H1 (cell line): ENCODE measurements around the gene NR2E1. TPM values are rescaled to one million over a fixed set of nuclear protein-coding genes. Genes with fewer than 3 reads are reported as not detected.

Experiments used
- CTCF ChIA-PET: fragments of 300-600 bp; sonication (Branson Sonifier 250); formaldehyde crosslinking; loops from one replicate; lab custom pipeline; 2021; ENCODE audit not compliant: partially characterized antibody; lab: Charles Lee
- POLR2A ChIA-PET: fragments of 300-600 bp; sonication (Branson Sonifier 250); formaldehyde crosslinking; loops from one replicate; lab custom pipeline; 2021; ENCODE audit warnings: inconsistent platforms; ENCODE audit not compliant: partially characterized antibody; lab: Charles Lee
- DNase-seq, 2 experiments: peaks; one replicate each; pipeline versions ENCODE4 v3.0.0 to v3.0.0-alpha.2; 2010 to 2022; ENCODE audit warnings: low spot score in 2 of 2, low read depth in 1 of 2, mixed read lengths in 1 of 2
- FAIRE-seq: peaks from 2 replicates; lab custom pipeline; 2011; peaks lifted over from hg19 to GRCh38; lab: Jason Lieb, UNC
- H2AFZ ChIP-seq: 2 replicates; pipeline ENCODE4 v1.8.1; 2012; ENCODE audit warnings: low read length, inconsistent platforms
- H2AK5ac ChIP-seq: 2 replicates; pipeline ENCODE4 v1.6.1; 2013; ENCODE audit warnings: low read depth, low read length
- H2BK120ac ChIP-seq: replicated peaks from 2 replicates; pipeline ENCODE3; 2013; ENCODE audit warnings: low read depth, low read length, inconsistent platforms
- H2BK12ac ChIP-seq: 2 replicates; pipeline ENCODE4 v1.6.1; 2013; ENCODE audit warnings: low read depth, low read length
- H2BK15ac ChIP-seq: 2 replicates; pipeline ENCODE4 v1.6.1; 2013; ENCODE audit warnings: low read length
- H2BK20ac ChIP-seq: 2 replicates; pipeline ENCODE4 v1.6.1; 2013; ENCODE audit warnings: low read length
- H2BK5ac ChIP-seq: 2 replicates; pipeline ENCODE4 v1.6.1; 2013; ENCODE audit warnings: low read depth, low read length
- H3K14ac ChIP-seq: 2 replicates; pipeline ENCODE4 v1.6.1; 2013; ENCODE audit warnings: inconsistent platforms; ENCODE audit not compliant: insufficient read length
- H3K18ac ChIP-seq: 2 replicates; pipeline ENCODE4 v1.6.1; 2013; ENCODE audit warnings: low read length; ENCODE audit errors: extremely low read depth
- H3K23ac ChIP-seq: 2 replicates; pipeline ENCODE4 v1.6.1; 2013; ENCODE audit warnings: inconsistent platforms; ENCODE audit not compliant: insufficient read length
- H3K23me2 ChIP-seq: 2 replicates; pipeline ENCODE4 v1.6.1; 2013; ENCODE audit warnings: low read depth, low read length
- H3K27ac ChIP-seq: 2 replicates; pipeline ENCODE4 v1.6.1; 2011; ENCODE audit warnings: low read depth, low read length, inconsistent platforms
- H3K27me3 ChIP-seq, 4 experiments: replicated peaks in 1 of 4; 1 replicate in 1 of 4; 2 replicates in 3 of 4; pipeline versions ENCODE4 v1.6.1 to v1.8.1; 2011 to 2013; ENCODE audit warnings: low read length in 3 of 4, mild to moderate bottlenecking in 3 of 4, inconsistent platforms in 2 of 4, mixed read lengths in 2 of 4, moderate library complexity in 1 of 4; ENCODE audit not compliant: control insufficient read depth in 3 of 4, insufficient read depth in 3 of 4; ENCODE audit errors: extremely low read depth in 1 of 4
- H3K36me3 ChIP-seq, 4 experiments: 2 replicates each; pipeline versions ENCODE4 v1.6.1 to v1.8.1; 2011 to 2013; ENCODE audit warnings: mild to moderate bottlenecking in 4 of 4, low read length in 3 of 4, moderate library complexity in 2 of 4, control low read depth in 1 of 4, inconsistent platforms in 1 of 4; ENCODE audit not compliant: insufficient read depth in 4 of 4, control insufficient read depth in 2 of 4
- H3K4ac ChIP-seq: replicated peaks from 2 replicates; pipeline ENCODE3; 2013; ENCODE audit warnings: low read length, low read depth, mixed read lengths, inconsistent platforms; ENCODE audit not compliant: insufficient read length
- H3K4me1 ChIP-seq, 4 experiments: replicated peaks in 1 of 4; 1 replicate in 1 of 4; 2 replicates in 3 of 4; pipeline versions ENCODE4 v1.6.1 to v1.8.1; 2011 to 2013; ENCODE audit warnings: low read length in 3 of 4, inconsistent platforms in 2 of 4, mixed read lengths in 1 of 4; ENCODE audit not compliant: insufficient read depth in 4 of 4, control insufficient read depth in 3 of 4
- H3K4me2 ChIP-seq, 2 experiments: 2 replicates each; pipeline versions ENCODE4 v1.6.1 to v1.8.1; 2011 to 2013; ENCODE audit warnings: low read depth in 2 of 2, low read length in 2 of 2, control low read depth in 1 of 2, inconsistent platforms in 1 of 2, mild to moderate bottlenecking in 1 of 2; ENCODE audit not compliant: insufficient read depth in 1 of 2
- H3K4me3 ChIP-seq, 4 experiments: fragments of 200-600, 300-600 bp in 1 of 4; sonication (generic), shearing (Covaris generic), sonication (Bioruptor Twin) in 1 of 4; 2 replicates each; pipeline versions ENCODE4 v1.5.1 to v1.8.1; 2011 to 2016; ENCODE audit warnings: low read length in 4 of 4, low read depth in 3 of 4, control low read depth in 2 of 4, inconsistent platforms in 2 of 4, mild to moderate bottlenecking in 2 of 4, mixed read lengths in 1 of 4, moderate library complexity in 1 of 4; ENCODE audit not compliant: insufficient read depth in 2 of 4; ENCODE audit errors: extremely low read depth in 1 of 4
- H3K56ac ChIP-seq: replicated peaks from 2 replicates; pipeline ENCODE3; 2013; ENCODE audit warnings: low read depth, mild to moderate bottlenecking, mixed read lengths, low read length, inconsistent platforms; ENCODE audit not compliant: insufficient read length
- H3K79me1 ChIP-seq: 2 replicates; pipeline ENCODE4 v1.6.1; 2013; ENCODE audit warnings: low read depth, low read length, control low read depth
- H3K79me2 ChIP-seq, 2 experiments: 2 replicates each; pipeline versions ENCODE4 v1.6.1 to v1.8.1; 2012 to 2013; ENCODE audit warnings: low read length in 2 of 2, mild to moderate bottlenecking in 2 of 2, inconsistent platforms in 1 of 2; ENCODE audit not compliant: insufficient read depth in 2 of 2, control insufficient read depth in 1 of 2
- H3K9ac ChIP-seq, 4 experiments: replicated peaks in 1 of 4; 1 replicate in 1 of 4; 2 replicates in 3 of 4; pipeline versions ENCODE4 v1.6.1 to v1.8.1; 2011 to 2013; ENCODE audit warnings: low read depth in 3 of 4, low read length in 3 of 4, control low read depth in 2 of 4, mild to moderate bottlenecking in 2 of 4, moderate library complexity in 2 of 4, inconsistent platforms in 1 of 4; ENCODE audit errors: extremely low read depth in 1 of 4
- H3K9me3 ChIP-seq, 2 experiments: 2 replicates each; pipeline versions ENCODE4 v1.6.1 to v1.8.1; 2012 to 2013; ENCODE audit warnings: mild to moderate bottlenecking in 2 of 2, moderate library complexity in 2 of 2, control low read depth in 1 of 2, inconsistent platforms in 1 of 2, low read depth in 1 of 2, low read length in 1 of 2, mixed read lengths in 1 of 2; ENCODE audit not compliant: insufficient read depth in 2 of 2
- H4K20me1 ChIP-seq, 2 experiments: replicated peaks in 1 of 2; 2 replicates each; pipeline versions ENCODE3 to v1.8.1; 2011 to 2013; ENCODE audit warnings: inconsistent platforms in 2 of 2, low read length in 2 of 2, mild to moderate bottlenecking in 1 of 2; ENCODE audit not compliant: insufficient read depth in 2 of 2, control insufficient read depth in 1 of 2
- H4K5ac ChIP-seq: 2 replicates; pipeline ENCODE4 v1.6.1; 2013; ENCODE audit warnings: low read length, low read depth, mixed read lengths, inconsistent platforms; ENCODE audit not compliant: insufficient read length
- H4K8ac ChIP-seq: 2 replicates; pipeline ENCODE4 v1.8.0; 2013; ENCODE audit warnings: mild to moderate bottlenecking, moderate library complexity, low read length, inconsistent platforms; ENCODE audit not compliant: insufficient read depth; ENCODE audit errors: extremely low read depth
- H4K91ac ChIP-seq: replicated peaks from 2 replicates; pipeline ENCODE3; 2013; ENCODE audit warnings: low read length, mixed read lengths, inconsistent platforms; ENCODE audit not compliant: insufficient read length
- CBX5 ChIP-seq: fragments of 300-800, 300-1000 bp; sonication (generic); IDR thresholded peaks from 2 replicates; pipeline ENCODE4 v1.7.1; 2016; ENCODE audit warnings: antibody characterized with exemption, low read length, low read depth
- CHD1 ChIP-seq: IDR thresholded peaks from 2 replicates; pipeline ENCODE4 v1.6.1; 2012; ENCODE audit warnings: low read depth, low read length, improper control_type of control experiment
- FOSL1 ChIP-seq: IDR thresholded peaks from 2 replicates; pipeline ENCODE4 v1.6.1; 2011; ENCODE audit warnings: mild to moderate bottlenecking, low read depth, low read length, moderate library complexity; ENCODE audit not compliant: insufficient read depth
- KDM1A ChIP-seq: fragments of 200-600, 300-600 bp; sonication (generic); IDR thresholded peaks from 2 replicates; pipeline ENCODE4 v1.7.1; 2016; ENCODE audit warnings: mild to moderate bottlenecking, low read length, borderline replicate concordance
- NRF1 ChIP-seq: IDR thresholded peaks from 2 replicates; pipeline ENCODE4 v1.6.1; 2011; ENCODE audit warnings: mild to moderate bottlenecking, low read depth, low read length, improper control_type of control experiment
- POU5F1 ChIP-seq: IDR thresholded peaks from 2 replicates; pipeline ENCODE4 v1.6.1; 2011; ENCODE audit warnings: low read depth, mild to moderate bottlenecking, low read length, moderate library complexity
- RAD21 ChIP-seq, 2 experiments: IDR thresholded peaks in 1 of 2; conservative IDR thresholded peaks in 1 of 2; 2 replicates each; pipeline ENCODE4 v1.6.1; 2011; ENCODE audit warnings: low read depth in 2 of 2, low read length in 2 of 2, improper control_type of control experiment in 1 of 2, inconsistent platforms in 1 of 2, mild to moderate bottlenecking in 1 of 2, moderate library complexity in 1 of 2
- RNF2 ChIP-seq: fragments of 200-900, 300-1000 bp; sonication (generic); IDR thresholded peaks from 2 replicates; pipeline ENCODE4 v1.7.1; 2016; ENCODE audit warnings: borderline replicate concordance, low read depth, mild to moderate bottlenecking, antibody characterized with exemption, low read length; ENCODE audit not compliant: poor library complexity, severe bottlenecking; ENCODE audit errors: missing control alignments
- RXRA ChIP-seq: IDR thresholded peaks from 2 replicates; pipeline ENCODE4 v1.6.1; 2011; ENCODE audit warnings: low read depth, mild to moderate bottlenecking, low read length, moderate library complexity; ENCODE audit not compliant: insufficient read depth
- SUZ12 ChIP-seq: fragments of 200-600 bp; sonication (generic); IDR thresholded peaks from 2 replicates; pipeline ENCODE4 v1.6.1; 2012; ENCODE audit warnings: mild to moderate bottlenecking, inconsistent platforms, low read length, moderate library complexity, mixed read lengths
- TAF7 ChIP-seq: optimal IDR thresholded peaks from 2 replicates; pipeline ENCODE3; 2011; ENCODE audit warnings: low read depth, mild to moderate bottlenecking, inconsistent platforms, low read length, moderate library complexity, borderline replicate concordance
- WGBS, 2 experiments: shearing (Covaris generic) in 1 of 2; methylation state at CpG; one replicate each; pipeline versions ENCODE4 v1.1.6 to v1.1.7; 2013 to 2015; ENCODE audit warnings: low lambda C conversion rate in 2 of 2, mixed read lengths in 2 of 2, inconsistent platforms in 1 of 2, low coverage in 1 of 2, missing lambda C conversion rate in 1 of 2; ENCODE audit not compliant: insufficient replicate concordance in 2 of 2, insufficient coverage in 1 of 2, insufficient read length in 1 of 2; ENCODE audit errors: extremely low coverage in 1 of 2, missing lambda C conversion rate in 1 of 2; 5-methylcytosine and 5-hydroxymethylcytosine counted together
- polyA plus RNA-seq, 7 experiments: library from polyadenylated mRNA; depleted of rRNA in 3 of 7; stranded (reverse) in 5 of 7; unstranded in 2 of 7; fragments of >200 nt in 5 of 7; fragments of 200-250 nt in 2 of 7; gene quantifications; 1 replicate in 5 of 7; 2 replicates in 1 of 7; 4 replicates in 1 of 7; pipeline versions ENCODE4 v1.2.1 to v1.2.3, GENCODE V29; 2011 to 2013; ENCODE audit warnings: missing spikeins in 2 of 7, mixed read lengths in 2 of 7
- total RNA-seq: library from RNA; stranded (reverse); fragmentation: NEBNext Ultra II Directional; extraction: Animal tissue kit (Norgen Biotek cat#: 25700); gene quantifications from 2 replicates; pipeline ENCODE4 v1.2.1, GENCODE V29; 2021
- TF ChIP-seq, protein P1 (sequence below): IDR thresholded peaks from 2 replicates; pipeline ENCODE4 v1.6.1; 2012; ENCODE audit warnings: inconsistent platforms

The NR2E1 gene
- total and polyA plus RNA-seq, 2 of the 8 experiments (the other 6 are each of a cell fraction or from before 2014, with no cell fraction given): not detected

DNA sequence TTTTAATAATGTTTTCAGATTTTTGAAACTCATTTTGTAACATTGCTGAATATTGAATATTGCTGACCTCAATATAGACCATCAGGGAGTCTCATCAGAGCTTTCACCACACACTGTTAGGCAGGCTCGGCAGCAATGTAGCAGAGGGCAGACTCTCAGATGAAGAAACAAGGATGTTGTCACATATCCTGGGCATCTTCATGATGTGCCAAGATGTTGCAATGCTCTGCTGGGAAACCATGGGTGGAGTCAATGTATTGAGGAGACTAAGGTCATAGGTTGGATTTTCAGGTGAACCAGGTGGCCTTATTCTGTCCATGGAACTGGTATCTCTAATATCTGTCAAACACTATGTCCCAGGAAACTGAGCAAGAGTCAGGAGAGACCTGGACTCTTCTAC lies 27.3 kb downstream of the NR2E1 start:
- no peak overlapping the region for H3K14ac ChIP-seq
- DNase-seq (no peak), FAIRE-seq (no peak)
- H2AK5ac ChIP-seq: no peak overlapping the region
- H3K27ac ChIP-seq: no peak overlapping the region
- no peak overlapping the region for H2BK20ac ChIP-seq
- no peaks in the 10 kb centered on the region for H4K20me1 ChIP-seq
- no peak overlapping the region for H2BK15ac ChIP-seq
- H3K4me1 ChIP-seq: no peaks in the 10 kb centered on the region
- no peak overlapping the region for H4K91ac ChIP-seq
- H2BK120ac ChIP-seq: no peak overlapping the region
- H4K5ac ChIP-seq: no peak overlapping the region
- no peak overlapping the region for H3K18ac ChIP-seq
- H3K9ac ChIP-seq: no peak overlapping the region
- no peaks in the 10 kb centered on the region; the same call in 1 of the 2 replicates for H3K23me2 ChIP-seq
- H2BK12ac ChIP-seq: no peak overlapping the region
- H3K27me3 ChIP-seq: no peaks in the 10 kb centered on the region; a peak in 1 of 7 replicates
- CTCF ChIA-PET: interaction anchor here (0.7 to 2.2 kb wide), 3 partner anchors 17 to 94 kb away, joined by 3 to 8 read pairs (median 7); no protein-coding TSS in a partner anchor
- no peak overlapping the region for H2AFZ ChIP-seq
- no peaks in the 10 kb centered on the region for H3K79me1 ChIP-seq
- H2BK5ac ChIP-seq: no peak overlapping the region
- H3K36me3 ChIP-seq: no peaks in the 10 kb centered on the region
- H4K8ac ChIP-seq: no peak overlapping the region
- H3K4ac ChIP-seq: no peak overlapping the region
- POLR2A ChIA-PET: no interaction called here
- H3K4me3 ChIP-seq: no peak overlapping the region
- no peak overlapping the region for H3K4me2 ChIP-seq
- no peaks in the 10 kb centered on the region for H3K9me3 ChIP-seq
- H3K79me2 ChIP-seq: no peaks in the 10 kb centered on the region
- no peak overlapping the region for H3K56ac ChIP-seq
- WGBS, 2 experiments: 90% methylated on average over 1 of the region's 1 CpG; no CpG with 5 or more reads in 1 of the 2 experiments
- no peak overlapping the region for H3K23ac ChIP-seq
- TF ChIP-seq KDM1A: no peak
- no peak for TF ChIP-seq CHD1
- TF ChIP-seq RNF2: no peak
- TF ChIP-seq CBX5: no peak
- no peak for TF ChIP-seq RAD21 (IDR thresholded peaks at IDR 0.05 in 1 of 2, conservative IDR thresholded peaks at IDR 0.05 in 1 of 2; ENCODE audit: low read depth in 2 of 2, low read length in 2 of 2)
- no peak for TF ChIP-seq RXRA
- TF ChIP-seq FOSL1: no peak
- TF ChIP-seq NRF1: no peak
- TF ChIP-seq POU5F1: no peak
- TF ChIP-seq, protein P1, sequence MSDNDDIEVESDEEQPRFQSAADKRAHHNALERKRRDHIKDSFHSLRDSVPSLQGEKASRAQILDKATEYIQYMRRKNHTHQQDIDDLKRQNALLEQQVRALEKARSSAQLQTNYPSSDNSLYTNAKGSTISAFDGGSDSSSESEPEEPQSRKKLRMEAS: no peak
- no peak for TF ChIP-seq SUZ12
- no peak for TF ChIP-seq TAF7
